H1 (cell line): Measurements from ENCODE around the gene CCNI. TPM values are rescaled to one million over a fixed set of nuclear protein-coding genes. Genes with fewer than 3 reads are reported as not detected.

ENCODE experiments used
- CHD7 ChIP-seq: fragments of 300-600 bp; sonication (generic); IDR thresholded peaks from 2 replicates; pipeline ENCODE4 v1.7.1; 2012; ENCODE audit warnings: low read length, moderate library complexity, mild to moderate bottlenecking, inconsistent platforms; ENCODE audit not compliant: insufficient replicate concordance
- HDAC6 ChIP-seq: IDR thresholded peaks from one replicate; pipeline ENCODE4 v1.7.1; 2012; ENCODE audit warnings: low read depth, mild to moderate bottlenecking, inconsistent platforms, low read length, moderate library complexity
- polyA plus RNA-seq, 7 experiments: library from polyadenylated mRNA; depleted of rRNA in 3 of 7; stranded (reverse) in 5 of 7; unstranded in 2 of 7; fragments of >200 nt in 5 of 7; fragments of 200-250 nt in 2 of 7; gene quantifications; 1 replicate in 5 of 7; 2 replicates in 1 of 7; 4 replicates in 1 of 7; pipeline versions ENCODE4 v1.2.1 to v1.2.3, GENCODE V29; 2011 to 2013; ENCODE audit warnings: missing spikeins in 2 of 7, mixed read lengths in 2 of 7
- total RNA-seq: library from RNA; stranded (reverse); fragmentation: NEBNext Ultra II Directional; extraction: Animal tissue kit (Norgen Biotek cat#: 25700); gene quantifications from 2 replicates; pipeline ENCODE4 v1.2.1, GENCODE V29; 2021

The CCNI gene
- total and polyA plus RNA-seq, 2 of the 8 experiments (the other 6 are each of a cell fraction or from before 2014, with no cell fraction given), result 97.8 to 234 TPM

DNA sequence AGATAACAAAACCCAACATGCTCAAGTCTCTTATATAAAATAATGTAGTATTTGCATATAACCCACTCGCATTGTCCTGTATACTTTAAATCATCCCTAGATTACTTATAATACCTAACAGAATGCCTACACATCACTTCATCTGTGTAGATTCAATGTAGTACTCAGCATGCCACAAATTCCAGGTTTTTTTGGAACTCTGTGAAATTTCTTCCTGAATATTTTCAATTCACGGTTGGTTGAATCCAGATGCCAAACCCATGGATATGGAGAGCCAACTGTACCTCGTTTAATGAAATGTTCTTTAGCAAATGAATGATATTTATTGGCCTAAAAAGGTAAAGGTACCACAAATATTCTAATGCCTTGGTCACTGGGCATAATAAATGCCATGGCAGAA lies 24.8 kb downstream of the CCNI start (continued):
- TF ChIP-seq CHD7 (no peak), HDAC6 (no peak)
